22Rv1 (cell line): ENCODE data around the gene NMNAT2.

Experiments used
- ZFX ChIP-seq: fragments of 450-650 bp; IDR thresholded peaks from 2 replicates; pipeline ENCODE4 v1.6.1; 2017; ENCODE audit warnings: antibody characterized with exemption, borderline replicate concordance
- TF ChIP-seq, protein P1 (sequence below): fragments of 450-650 bp; IDR thresholded peaks from 2 replicates; pipeline ENCODE4 v1.5.1; 2017; ENCODE audit warnings: mild to moderate bottlenecking

DNA sequence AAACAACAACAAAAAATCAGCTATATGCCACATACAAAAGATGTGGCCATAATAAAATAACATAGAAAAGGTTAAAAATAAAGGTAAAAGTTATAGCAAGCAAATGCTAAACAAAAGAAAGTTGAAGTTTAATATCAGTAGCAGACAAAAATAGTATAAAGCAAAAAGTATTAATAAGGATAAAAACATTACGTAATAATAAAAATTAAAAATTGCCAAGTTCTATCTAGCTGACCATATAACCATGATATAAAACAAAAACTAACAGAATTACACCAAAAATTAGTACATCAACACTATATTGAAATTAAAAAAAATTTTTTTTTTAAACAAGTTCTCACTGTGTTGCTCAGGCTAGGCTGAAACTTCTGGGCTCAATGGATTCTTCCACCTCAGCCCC, 38.6 kb upstream of the NMNAT2 start:
- TF ChIP-seq, protein P1, sequence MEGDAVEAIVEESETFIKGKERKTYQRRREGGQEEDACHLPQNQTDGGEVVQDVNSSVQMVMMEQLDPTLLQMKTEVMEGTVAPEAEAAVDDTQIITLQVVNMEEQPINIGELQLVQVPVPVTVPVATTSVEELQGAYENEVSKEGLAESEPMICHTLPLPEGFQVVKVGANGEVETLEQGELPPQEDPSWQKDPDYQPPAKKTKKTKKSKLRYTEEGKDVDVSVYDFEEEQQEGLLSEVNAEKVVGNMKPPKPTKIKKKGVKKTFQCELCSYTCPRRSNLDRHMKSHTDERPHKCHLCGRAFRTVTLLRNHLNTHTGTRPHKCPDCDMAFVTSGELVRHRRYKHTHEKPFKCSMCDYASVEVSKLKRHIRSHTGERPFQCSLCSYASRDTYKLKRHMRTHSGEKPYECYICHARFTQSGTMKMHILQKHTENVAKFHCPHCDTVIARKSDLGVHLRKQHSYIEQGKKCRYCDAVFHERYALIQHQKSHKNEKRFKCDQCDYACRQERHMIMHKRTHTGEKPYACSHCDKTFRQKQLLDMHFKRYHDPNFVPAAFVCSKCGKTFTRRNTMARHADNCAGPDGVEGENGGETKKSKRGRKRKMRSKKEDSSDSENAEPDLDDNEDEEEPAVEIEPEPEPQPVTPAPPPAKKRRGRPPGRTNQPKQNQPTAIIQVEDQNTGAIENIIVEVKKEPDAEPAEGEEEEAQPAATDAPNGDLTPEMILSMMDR: no peak
- no peak for TF ChIP-seq ZFX
